ENCODE data around the gene BTBD6.

- TF ChIP-seq POLR2A (IDR thresholded peaks at IDR 0.05; ENCODE audit: low read depth), result no peak
- TF ChIP-seq CTCF (IDR thresholded peaks at IDR 0.05), result no peak
- no peak for TF ChIP-seq POLR2AphosphoS5 (IDR thresholded peaks at IDR 0.05)
Observed at GRCh38 chr14:105204931-105205672, 43.2 kb upstream of the BTBD6 start.

Measured in esophagus muscularis mucosa (tissue), 3 donors.